ENCODE data around the gene UPF3A.
A peak's percentile ranks its signal among the peaks of the same experiment; 100 is the strongest.
"Not testable (repeated sequence)": the region's sequence is repeated elsewhere in the genome, so short reads cannot be mapped to it uniquely, and the experiment has no call there.

UPF3A gene

GRCh38 chr13:114309086-114309485, 27.7 kb downstream of the UPF3A start:
- no peak for DNase-seq

DNA sequence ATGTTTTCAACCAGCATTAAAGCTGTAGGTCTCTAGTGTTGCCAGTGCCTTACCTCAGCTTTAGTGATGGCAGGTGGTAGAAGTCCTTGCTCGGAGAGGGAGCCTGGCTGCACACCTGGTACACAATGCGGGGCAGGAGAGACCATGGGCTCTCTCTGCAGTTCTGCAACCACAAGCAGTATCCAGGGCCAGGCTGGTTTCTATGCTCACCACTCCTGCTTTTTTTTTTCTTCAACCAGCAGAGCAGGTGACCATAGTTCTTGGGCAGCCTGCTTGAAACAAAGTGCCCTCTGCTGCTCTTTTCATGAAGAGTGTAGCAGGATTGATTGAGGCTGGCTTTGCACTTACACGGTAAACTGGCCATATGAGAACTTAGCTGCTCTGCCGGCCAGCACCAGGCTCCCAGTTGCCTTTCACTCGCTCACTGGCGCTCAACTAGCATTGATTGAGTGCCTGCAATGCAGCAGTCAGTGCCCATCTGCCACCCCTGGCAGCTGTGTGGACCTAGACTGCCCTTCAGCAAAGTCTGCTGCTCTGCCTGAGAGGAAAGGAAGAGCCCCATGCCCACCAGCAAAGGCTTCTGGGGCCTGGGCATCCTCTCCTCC, 28.5 kb downstream of the UPF3A start:
- no peak for DNase-seq

GRCh38 chr13:114310956-114311355, 29.6 kb downstream of the UPF3A start:
- no peak for DNase-seq

GRCh38 chr13:114311387-114311786, 30.0 kb downstream of the UPF3A start:
- no peak for DNase-seq

DNA sequence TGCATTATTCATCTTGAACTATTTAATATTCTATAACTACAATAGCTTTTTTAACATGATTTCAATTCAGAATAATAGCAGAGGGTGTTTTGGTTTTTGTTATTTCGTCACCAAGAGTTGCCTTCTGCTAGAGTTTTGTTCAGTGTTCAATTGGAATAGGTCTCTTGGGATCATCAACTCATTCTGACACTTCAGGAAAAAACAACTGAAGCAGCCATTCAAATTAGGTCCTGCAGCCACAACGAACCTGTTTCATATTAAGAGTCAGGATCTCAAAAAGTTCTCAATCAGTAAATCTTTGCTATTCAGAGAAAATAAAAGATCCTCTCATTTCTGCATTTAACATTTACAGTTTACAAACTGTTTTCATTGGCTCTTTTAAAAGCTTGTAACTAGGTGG, 30.5 kb downstream of the UPF3A start:
- no peak for DNase-seq

GRCh38 chr13:114313061-114313860, 31.9 kb downstream of the UPF3A start:
- no peak for DNase-seq

GRCh38 chr13:114314074-114314912, 32.9 kb downstream of the UPF3A start, which contains the start of gene CHAMP1:
Gene CHAMP1 (plus strand): TSS chr13:114314503. CDS start chr13:114323843, 9,340 bp downstream.
- peak; percentile 78 for DNase-seq

DNA sequence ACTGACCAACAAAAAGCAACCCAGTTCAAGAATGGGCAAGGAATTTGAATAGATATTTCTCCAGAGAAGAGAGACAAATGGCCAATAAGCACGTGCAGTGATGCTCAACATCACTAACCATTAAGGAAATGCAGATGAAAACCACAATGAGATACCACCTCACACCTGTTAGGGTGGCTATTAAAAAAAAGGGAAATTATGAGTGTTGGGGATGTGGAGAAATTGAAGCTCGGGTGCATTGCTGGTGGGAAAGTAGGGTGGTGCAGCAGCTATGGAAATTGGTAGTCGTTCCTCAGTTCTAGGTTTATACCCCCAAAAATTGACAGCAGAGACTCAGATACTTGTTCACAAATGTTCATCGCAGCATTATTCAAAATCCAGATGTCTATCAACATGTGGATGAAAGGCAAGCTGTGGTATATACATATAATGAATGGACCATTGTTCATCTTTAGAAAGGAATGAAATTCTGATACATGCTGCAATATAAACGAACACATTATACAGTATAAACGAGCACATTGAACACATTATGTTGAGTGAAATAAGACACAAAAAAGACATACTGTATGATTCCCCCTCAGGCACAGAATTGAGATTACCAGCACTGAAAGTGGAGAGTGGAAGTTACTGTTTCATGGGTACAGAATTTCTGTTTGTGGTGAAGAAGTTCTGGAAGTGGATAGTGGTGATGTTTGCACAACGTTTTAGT, 33.8 kb downstream of the UPF3A start:
- DNase-seq = no peak

DNA sequence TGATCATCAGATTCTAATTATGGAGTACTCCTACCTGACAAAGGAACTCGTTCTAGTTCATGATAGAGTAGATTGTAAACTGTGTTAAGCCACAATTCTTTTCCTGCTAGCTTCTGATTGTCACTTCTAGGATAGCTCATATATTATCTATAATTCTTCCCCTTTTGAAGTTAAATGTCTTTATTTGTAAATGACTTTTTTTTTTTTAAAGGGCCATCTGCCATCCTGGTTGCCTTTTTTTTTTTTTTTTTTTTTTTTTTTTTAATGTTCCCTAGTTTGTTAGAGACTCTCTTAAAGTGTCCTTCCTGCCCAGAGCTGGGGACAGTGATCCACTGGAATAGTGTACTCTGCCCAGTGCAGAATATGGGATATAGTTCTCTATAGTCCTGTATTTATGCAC, 37.2 kb downstream of the UPF3A start:
- no peak for DNase-seq

- no peak for DNase-seq
Measured at GRCh38 chr13:114319441-114319913, 38.1 kb downstream of the UPF3A start.

GRCh38 chr13:114320065-114320464, 38.7 kb downstream of the UPF3A start:
- DNase-seq = no peak

- no peak for DNase-seq
Measured at GRCh38 chr13:114321256-114321655, 39.9 kb downstream of the UPF3A start.

- DNase-seq = no peak
Measured at GRCh38 chr13:114323349-114323748, 41.9 kb downstream of the UPF3A start.

DNA sequence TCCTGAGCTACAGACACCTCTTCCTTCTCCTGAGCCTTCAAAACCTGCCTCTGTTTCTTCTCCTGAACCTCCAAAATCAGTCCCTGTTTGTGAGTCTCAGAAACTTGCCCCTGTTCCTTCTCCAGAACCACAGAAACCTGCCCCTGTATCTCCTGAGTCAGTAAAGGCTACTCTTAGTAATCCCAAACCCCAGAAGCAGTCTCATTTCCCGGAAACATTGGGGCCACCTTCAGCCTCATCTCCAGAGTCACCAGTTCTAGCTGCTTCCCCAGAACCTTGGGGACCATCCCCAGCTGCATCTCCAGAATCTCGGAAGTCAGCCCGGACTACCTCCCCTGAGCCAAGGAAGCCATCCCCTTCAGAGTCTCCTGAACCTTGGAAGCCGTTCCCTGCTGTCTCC, 42.9 kb downstream of the UPF3A start:
- no peak for DNase-seq

- no peak for DNase-seq
Measured at GRCh38 chr13:114325729-114326128, 44.3 kb downstream of the UPF3A start.

DNA sequence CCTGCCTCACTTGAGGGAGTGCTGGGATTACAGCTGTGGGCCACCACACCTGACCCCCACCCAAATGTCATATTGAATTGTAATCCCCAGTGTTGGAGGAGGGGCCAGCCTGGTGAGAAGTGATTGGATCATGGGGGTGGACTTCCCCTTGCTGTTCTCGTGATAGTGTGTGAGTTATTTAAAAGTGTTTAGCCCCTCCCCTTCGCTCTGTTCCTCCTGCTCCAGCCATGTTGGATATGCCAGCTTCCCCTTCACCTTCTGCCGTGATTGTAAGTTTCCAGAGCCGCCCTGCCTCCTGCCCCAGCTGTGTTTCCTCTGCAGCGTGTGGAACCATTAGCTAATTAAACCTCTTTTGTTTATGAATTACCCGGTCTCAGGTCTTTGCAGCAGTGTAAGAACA, 46.6 kb downstream of the UPF3A start:
- no peak for DNase-seq

- no peak for DNase-seq
Measured at GRCh38 chr13:114328595-114328994, 47.2 kb downstream of the UPF3A start.

- DNase-seq = no peak
Measured at GRCh38 chr13:114330086-114330485, 48.7 kb downstream of the UPF3A start.

- DNase-seq = not testable (repeated sequence)
Measured at GRCh38 chr13:114333881-114334280, 52.5 kb downstream of the UPF3A start.

- DNase-seq = no peak
Measured at GRCh38 chr13:114334305-114335053, 53.1 kb downstream of the UPF3A start.

- DNase-seq = not testable (repeated sequence)
Measured at GRCh38 chr13:114336457-114336856, 55.1 kb downstream of the UPF3A start.

DNA sequence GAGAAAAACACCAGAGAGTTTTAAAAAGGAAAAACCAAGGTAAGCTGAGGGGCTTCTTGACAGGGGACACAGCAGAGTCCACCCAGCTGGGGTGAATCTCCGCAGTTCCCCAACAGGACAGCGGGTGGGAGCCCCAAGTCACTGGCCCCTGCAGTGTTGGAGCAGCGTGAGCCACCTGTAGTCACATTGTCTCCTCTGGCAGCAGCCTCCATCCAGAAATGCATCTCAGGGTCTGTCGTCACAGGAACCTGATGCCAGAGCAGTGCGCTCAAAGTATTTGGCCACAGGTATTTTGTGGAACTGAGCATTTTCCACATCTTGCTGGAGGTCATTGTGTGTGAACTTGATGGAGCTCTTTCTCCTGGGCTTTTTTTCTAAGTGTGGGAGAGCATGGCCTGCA, 57.6 kb downstream of the UPF3A start:
- DNase-seq = no peak

Data from T-helper 9 cell (primary cell).